GM18870 (cell line): ENCODE results near the gene GABRR2.
"Not testable (repeated sequence)": the region's sequence is repeated elsewhere in the genome, so short reads cannot be mapped to it uniquely, and the experiment has no call there.

Source experiments
- ATAC-seq: cut with Tn5 transposase; IDR thresholded peaks from one replicate; pipeline ENCODE4 v1.9.1; 2021; ENCODE audit warnings: moderate library complexity; ENCODE audit not compliant: unreplicated experiment

The GABRR2 gene

GRCh38 chr6:89295981-89296380 is 19.1 kb downstream of the GABRR2 start:
- no peak for ATAC-seq

GRCh38 chr6:89295116-89295515 is 20.0 kb downstream of the GABRR2 start:
- not testable (repeated sequence) for ATAC-seq

- no peak for ATAC-seq
Measured at GRCh38 chr6:89291256-89291819, 23.8 kb downstream of the GABRR2 start.

- ATAC-seq, result no peak
Measured at GRCh38 chr6:89290401-89291155, 24.5 kb downstream of the GABRR2 start.

GRCh38 chr6:89289710-89290109 is 25.4 kb downstream of the GABRR2 start:
- no peak for ATAC-seq

GRCh38 chr6:89287351-89288028 is 27.6 kb downstream of the GABRR2 start:
- ATAC-seq, result no peak

- ATAC-seq, result no peak
Measured at GRCh38 chr6:89286516-89286915, 28.6 kb downstream of the GABRR2 start.

GRCh38 chr6:89284963-89285735 is 29.9 kb downstream of the GABRR2 start:
- ATAC-seq, result no peak

GRCh38 chr6:89284081-89284480 is 31.0 kb downstream of the GABRR2 start:
- ATAC-seq, result no peak

GRCh38 chr6:89282749-89283148 is 32.4 kb downstream of the GABRR2 start:
- no peak for ATAC-seq

- ATAC-seq, result peak; percentile 92
Measured at GRCh38 chr6:89281779-89282246, 33.3 kb downstream of the GABRR2 start.

- no peak for ATAC-seq
Measured at GRCh38 chr6:89278956-89279355, 36.1 kb downstream of the GABRR2 start.

GRCh38 chr6:89275900-89276299 is 39.2 kb downstream of the GABRR2 start:
- ATAC-seq, result no peak

GRCh38 chr6:89273816-89274215 is 41.3 kb downstream of the GABRR2 start:
- ATAC-seq, result no peak

- no peak for ATAC-seq
Measured at GRCh38 chr6:89272596-89272995, 42.5 kb downstream of the GABRR2 start.

GRCh38 chr6:89270951-89271721 is 44.0 kb downstream of the GABRR2 start:
- ATAC-seq, result peak; percentile 50

- no peak for ATAC-seq
Measured at GRCh38 chr6:89269981-89270380, 45.1 kb downstream of the GABRR2 start.

GRCh38 chr6:89269252-89269651 is 45.8 kb downstream of the GABRR2 start:
- ATAC-seq, result no peak

- no peak for ATAC-seq
Measured at GRCh38 chr6:89268776-89269175, 46.3 kb downstream of the GABRR2 start.

GRCh38 chr6:89267918-89268317 is 47.2 kb downstream of the GABRR2 start:
- ATAC-seq, result no peak
